GM12878 (cell line): ENCODE data around the gene NLRC5. TPM values are rescaled to one million over a fixed set of nuclear protein-coding genes. Genes with fewer than 3 reads are reported as not detected.

Experiments
- ASH2L ChIP-seq: fragments of 300-600, 200-600 bp; sonication (generic); IDR thresholded peaks from 2 replicates; pipeline ENCODE4 v1.6.1; 2017; ENCODE audit warnings: low read depth, mild to moderate bottlenecking, borderline replicate concordance
- BACH1 ChIP-seq: fragments of 450-650 bp; IDR thresholded peaks from 2 replicates; pipeline ENCODE4 v1.6.1; 2017; ENCODE audit warnings: mild to moderate bottlenecking, borderline replicate concordance
- BMI1 ChIP-seq: fragments of 450-650 bp; IDR thresholded peaks from 2 replicates; pipeline ENCODE4 v1.6.1; 2016; ENCODE audit warnings: mild to moderate bottlenecking, moderate library complexity, borderline replicate concordance
- FOXM1 ChIP-seq: IDR thresholded peaks from 2 replicates; pipeline ENCODE4 v1.6.1; 2012; ENCODE audit warnings: low read depth, mild to moderate bottlenecking, inconsistent platforms, low read length, moderate library complexity
- HCFC1 ChIP-seq: fragments of 150-350 bp; IDR thresholded peaks from 2 replicates; pipeline ENCODE4 v1.6.1; 2014; ENCODE audit warnings: low read length
- RAD21 ChIP-seq: IDR thresholded peaks from 2 replicates; pipeline ENCODE4 v1.6.1; 2011; ENCODE audit warnings: mild to moderate bottlenecking, low read depth, low read length, moderate library complexity; ENCODE audit not compliant: insufficient read depth
- RAD51 ChIP-seq: fragments of 450-650 bp; IDR thresholded peaks from 2 replicates; pipeline ENCODE4 v1.6.1; 2016; ENCODE audit warnings: moderate library complexity, mild to moderate bottlenecking, inconsistent platforms
- RCOR1 ChIP-seq: conservative IDR thresholded peaks from 2 replicates; pipeline ENCODE4 v1.6.1; 2012; ENCODE audit warnings: low read depth, low read length, improper control_type of control experiment
- RUNX3 ChIP-seq: IDR thresholded peaks from 2 replicates; pipeline ENCODE4 v1.6.1; 2012; ENCODE audit warnings: low read length, inconsistent platforms
- SMAD5 ChIP-seq: IDR thresholded peaks from 2 replicates; pipeline ENCODE4 v1.6.1; 2016; ENCODE audit warnings: antibody characterized with exemption, low read depth
- SMC3 ChIP-seq: IDR thresholded peaks from 2 replicates; pipeline ENCODE4 v1.6.1; 2011; ENCODE audit warnings: low read length, improper control_type of control experiment, borderline replicate concordance
- TBL1XR1 ChIP-seq: IDR thresholded peaks from 2 replicates; pipeline ENCODE4 v1.6.1; 2012; ENCODE audit warnings: low read depth, low read length, improper control_type of control experiment
- WRNIP1 ChIP-seq: IDR thresholded peaks from 2 replicates; pipeline ENCODE4 v1.6.1; 2011; ENCODE audit warnings: low read depth, low read length, improper control_type of control experiment, borderline replicate concordance
- polyA plus RNA-seq, 11 experiments: library from polyadenylated mRNA; depleted of rRNA in 4 of 11; unstranded in 6 of 11; stranded (reverse) in 5 of 11; fragments of >200 nt; fragmentation: Nextera tagmentation in 4 of 11; fragmentation: Illumina TruSeq in 1 of 11; extraction: Ambion mirVana in 4 of 11; extraction: Trizol in 1 of 11; gene quantifications; 1 replicate in 1 of 11; 2 replicates in 10 of 11; pipeline versions ENCODE4 v1.2.1 to v1.2.3, GENCODE V29; 2011 to 2016; ENCODE audit warnings: inconsistent platforms in 2 of 11, missing spikeins in 2 of 11, low read depth in 1 of 11
- total RNA-seq, 4 experiments: library from RNA; depleted of rRNA in 3 of 4; stranded (reverse); fragments of >200 nt in 3 of 4; fragmentation: Illumina TruSeq in 1 of 4; extraction: Trizol in 1 of 4; gene quantifications; 2 replicates each; pipeline versions ENCODE4 v1.2.1 to v1.2.3, GENCODE V29; 2013 to 2021
- TF ChIP-seq, protein P1 (sequence below): IDR thresholded peaks from 2 replicates; pipeline ENCODE4 v1.6.1; 2012; ENCODE audit warnings: low read depth, low read length, improper control_type of control experiment
- TF ChIP-seq, protein P2 (sequence below): fragments of 450-650 bp; IDR thresholded peaks from 2 replicates; pipeline ENCODE4 v1.6.1; 2017; ENCODE audit warnings: mild to moderate bottlenecking, moderate library complexity
- TF ChIP-seq, protein P3 (sequence below): fragments of 450-650 bp; conservative IDR thresholded peaks from 2 replicates; pipeline ENCODE4 v1.6.1; 2017; ENCODE audit warnings: mild to moderate bottlenecking, moderate library complexity
- TF ChIP-seq, protein P4 (sequence below): fragments of 450-650 bp; IDR thresholded peaks from 2 replicates; pipeline ENCODE4 v1.6.1; 2017; ENCODE audit warnings: mild to moderate bottlenecking, moderate library complexity

Gene NLRC5
- total and polyA plus RNA-seq, 10 of the 15 experiments (the other 5 are each of a cell fraction or from before 2014, with no cell fraction given) = 13.1 to 105 (median 57.3) TPM

DNA sequence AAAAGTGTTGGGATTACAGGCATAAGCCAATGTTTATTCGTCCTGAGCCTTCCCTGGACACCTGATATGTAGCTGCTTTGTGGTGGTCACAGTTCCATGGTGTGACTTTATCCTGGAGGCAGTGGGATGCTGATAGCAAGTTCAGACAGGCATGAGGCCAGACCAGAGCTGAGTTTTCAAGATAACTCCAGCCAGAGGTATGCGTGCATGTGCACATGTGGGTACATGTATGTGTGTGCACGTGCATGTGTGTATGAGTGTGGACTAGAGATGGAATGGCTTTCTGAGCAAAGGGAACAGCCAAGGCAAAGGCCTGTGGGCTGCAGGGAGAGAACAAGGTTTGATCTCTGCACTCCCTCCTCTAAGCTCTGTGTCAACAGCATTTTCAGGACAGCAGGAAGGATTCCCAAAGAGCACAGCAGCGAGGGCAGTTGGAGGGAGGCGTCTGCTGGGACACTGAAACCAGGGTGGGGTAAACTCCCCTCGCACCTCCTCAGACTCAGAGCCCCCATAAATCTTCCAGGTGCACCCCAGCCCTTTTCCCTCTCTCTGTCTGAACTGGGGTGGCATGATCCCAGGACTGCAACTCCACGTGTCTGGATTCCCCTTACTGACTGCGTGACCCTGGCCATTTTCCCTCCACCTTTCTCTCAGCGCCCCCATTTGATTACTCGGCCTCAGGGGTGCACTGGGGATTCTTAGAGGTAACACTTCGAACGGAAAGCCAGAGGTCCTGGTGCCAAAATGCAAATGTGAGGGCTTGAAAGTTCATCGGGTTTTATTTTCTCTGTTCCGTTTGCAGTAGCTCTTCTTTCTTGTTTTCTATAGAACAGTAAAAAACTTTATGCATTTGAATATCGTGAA is 15.3 kb downstream of the NLRC5 start (continued):
- no peak for TF ChIP-seq WRNIP1
- TF ChIP-seq ASH2L = no peak
- no peak for TF ChIP-seq RAD21
- TF ChIP-seq TBL1XR1 = no peak; the same call in 1 of the 2 replicates
- TF ChIP-seq HCFC1 = no peak
- no peak for TF ChIP-seq BACH1
- TF ChIP-seq SMAD5 = no peak
- TF ChIP-seq, protein P1, sequence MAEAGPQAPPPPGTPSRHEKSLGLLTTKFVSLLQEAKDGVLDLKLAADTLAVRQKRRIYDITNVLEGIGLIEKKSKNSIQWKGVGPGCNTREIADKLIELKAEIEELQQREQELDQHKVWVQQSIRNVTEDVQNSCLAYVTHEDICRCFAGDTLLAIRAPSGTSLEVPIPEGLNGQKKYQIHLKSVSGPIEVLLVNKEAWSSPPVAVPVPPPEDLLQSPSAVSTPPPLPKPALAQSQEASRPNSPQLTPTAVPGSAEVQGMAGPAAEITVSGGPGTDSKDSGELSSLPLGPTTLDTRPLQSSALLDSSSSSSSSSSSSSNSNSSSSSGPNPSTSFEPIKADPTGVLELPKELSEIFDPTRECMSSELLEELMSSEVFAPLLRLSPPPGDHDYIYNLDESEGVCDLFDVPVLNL = no peak
- no peak for TF ChIP-seq RAD51
- TF ChIP-seq RCOR1 = no peak
- no peak for TF ChIP-seq BMI1
- TF ChIP-seq, protein P2, sequence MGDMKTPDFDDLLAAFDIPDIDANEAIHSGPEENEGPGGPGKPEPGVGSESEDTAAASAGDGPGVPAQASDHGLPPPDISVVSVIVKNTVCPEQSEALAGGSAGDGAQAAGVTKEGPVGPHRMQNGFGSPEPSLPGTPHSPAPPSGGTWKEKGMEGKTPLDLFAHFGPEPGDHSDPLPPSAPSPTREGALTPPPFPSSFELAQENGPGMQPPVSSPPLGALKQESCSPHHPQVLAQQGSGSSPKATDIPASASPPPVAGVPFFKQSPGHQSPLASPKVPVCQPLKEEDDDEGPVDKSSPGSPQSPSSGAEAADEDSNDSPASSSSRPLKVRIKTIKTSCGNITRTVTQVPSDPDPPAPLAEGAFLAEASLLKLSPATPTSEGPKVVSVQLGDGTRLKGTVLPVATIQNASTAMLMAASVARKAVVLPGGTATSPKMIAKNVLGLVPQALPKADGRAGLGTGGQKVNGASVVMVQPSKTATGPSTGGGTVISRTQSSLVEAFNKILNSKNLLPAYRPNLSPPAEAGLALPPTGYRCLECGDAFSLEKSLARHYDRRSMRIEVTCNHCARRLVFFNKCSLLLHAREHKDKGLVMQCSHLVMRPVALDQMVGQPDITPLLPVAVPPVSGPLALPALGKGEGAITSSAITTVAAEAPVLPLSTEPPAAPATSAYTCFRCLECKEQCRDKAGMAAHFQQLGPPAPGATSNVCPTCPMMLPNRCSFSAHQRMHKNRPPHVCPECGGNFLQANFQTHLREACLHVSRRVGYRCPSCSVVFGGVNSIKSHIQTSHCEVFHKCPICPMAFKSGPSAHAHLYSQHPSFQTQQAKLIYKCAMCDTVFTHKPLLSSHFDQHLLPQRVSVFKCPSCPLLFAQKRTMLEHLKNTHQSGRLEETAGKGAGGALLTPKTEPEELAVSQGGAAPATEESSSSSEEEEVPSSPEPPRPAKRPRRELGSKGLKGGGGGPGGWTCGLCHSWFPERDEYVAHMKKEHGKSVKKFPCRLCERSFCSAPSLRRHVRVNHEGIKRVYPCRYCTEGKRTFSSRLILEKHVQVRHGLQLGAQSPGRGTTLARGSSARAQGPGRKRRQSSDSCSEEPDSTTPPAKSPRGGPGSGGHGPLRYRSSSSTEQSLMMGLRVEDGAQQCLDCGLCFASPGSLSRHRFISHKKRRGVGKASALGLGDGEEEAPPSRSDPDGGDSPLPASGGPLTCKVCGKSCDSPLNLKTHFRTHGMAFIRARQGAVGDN = peak; percentile 87
- TF ChIP-seq FOXM1 = no peak
- TF ChIP-seq, protein P3, sequence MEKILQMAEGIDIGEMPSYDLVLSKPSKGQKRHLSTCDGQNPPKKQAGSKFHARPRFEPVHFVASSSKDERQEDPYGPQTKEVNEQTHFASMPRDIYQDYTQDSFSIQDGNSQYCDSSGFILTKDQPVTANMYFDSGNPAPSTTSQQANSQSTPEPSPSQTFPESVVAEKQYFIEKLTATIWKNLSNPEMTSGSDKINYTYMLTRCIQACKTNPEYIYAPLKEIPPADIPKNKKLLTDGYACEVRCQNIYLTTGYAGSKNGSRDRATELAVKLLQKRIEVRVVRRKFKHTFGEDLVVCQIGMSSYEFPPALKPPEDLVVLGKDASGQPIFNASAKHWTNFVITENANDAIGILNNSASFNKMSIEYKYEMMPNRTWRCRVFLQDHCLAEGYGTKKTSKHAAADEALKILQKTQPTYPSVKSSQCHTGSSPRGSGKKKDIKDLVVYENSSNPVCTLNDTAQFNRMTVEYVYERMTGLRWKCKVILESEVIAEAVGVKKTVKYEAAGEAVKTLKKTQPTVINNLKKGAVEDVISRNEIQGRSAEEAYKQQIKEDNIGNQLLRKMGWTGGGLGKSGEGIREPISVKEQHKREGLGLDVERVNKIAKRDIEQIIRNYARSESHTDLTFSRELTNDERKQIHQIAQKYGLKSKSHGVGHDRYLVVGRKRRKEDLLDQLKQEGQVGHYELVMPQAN = no peak
- TF ChIP-seq, protein P4, sequence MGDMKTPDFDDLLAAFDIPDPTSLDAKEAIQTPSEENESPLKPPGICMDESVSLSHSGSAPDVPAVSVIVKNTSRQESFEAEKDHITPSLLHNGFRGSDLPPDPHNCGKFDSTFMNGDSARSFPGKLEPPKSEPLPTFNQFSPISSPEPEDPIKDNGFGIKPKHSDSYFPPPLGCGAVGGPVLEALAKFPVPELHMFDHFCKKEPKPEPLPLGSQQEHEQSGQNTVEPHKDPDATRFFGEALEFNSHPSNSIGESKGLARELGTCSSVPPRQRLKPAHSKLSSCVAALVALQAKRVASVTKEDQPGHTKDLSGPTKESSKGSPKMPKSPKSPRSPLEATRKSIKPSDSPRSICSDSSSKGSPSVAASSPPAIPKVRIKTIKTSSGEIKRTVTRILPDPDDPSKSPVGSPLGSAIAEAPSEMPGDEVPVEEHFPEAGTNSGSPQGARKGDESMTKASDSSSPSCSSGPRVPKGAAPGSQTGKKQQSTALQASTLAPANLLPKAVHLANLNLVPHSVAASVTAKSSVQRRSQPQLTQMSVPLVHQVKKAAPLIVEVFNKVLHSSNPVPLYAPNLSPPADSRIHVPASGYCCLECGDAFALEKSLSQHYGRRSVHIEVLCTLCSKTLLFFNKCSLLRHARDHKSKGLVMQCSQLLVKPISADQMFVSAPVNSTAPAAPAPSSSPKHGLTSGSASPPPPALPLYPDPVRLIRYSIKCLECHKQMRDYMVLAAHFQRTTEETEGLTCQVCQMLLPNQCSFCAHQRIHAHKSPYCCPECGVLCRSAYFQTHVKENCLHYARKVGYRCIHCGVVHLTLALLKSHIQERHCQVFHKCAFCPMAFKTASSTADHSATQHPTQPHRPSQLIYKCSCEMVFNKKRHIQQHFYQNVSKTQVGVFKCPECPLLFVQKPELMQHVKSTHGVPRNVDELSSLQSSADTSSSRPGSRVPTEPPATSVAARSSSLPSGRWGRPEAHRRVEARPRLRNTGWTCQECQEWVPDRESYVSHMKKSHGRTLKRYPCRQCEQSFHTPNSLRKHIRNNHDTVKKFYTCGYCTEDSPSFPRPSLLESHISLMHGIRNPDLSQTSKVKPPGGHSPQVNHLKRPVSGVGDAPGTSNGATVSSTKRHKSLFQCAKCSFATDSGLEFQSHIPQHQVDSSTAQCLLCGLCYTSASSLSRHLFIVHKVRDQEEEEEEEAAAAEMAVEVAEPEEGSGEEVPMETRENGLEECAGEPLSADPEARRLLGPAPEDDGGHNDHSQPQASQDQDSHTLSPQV = peak; percentile 50; the same call in 1 of the 2 replicates
- TF ChIP-seq RUNX3 = no peak
- no peak for TF ChIP-seq SMC3
